Thyroid gland (tissue), 4 donors: ENCODE measurements around the gene UBXN10.

Experiments used
- CTCF ChIP-seq, 6 experiments: fragments of 200-600 bp in 3 of 6; fragments of 450-650 bp in 3 of 6; sonication (generic) in 3 of 6; IDR thresholded peaks; one replicate each; pipeline ENCODE4 v1.5.1; 2016 to 2019; ENCODE audit warnings: antibody characterized with exemption in 6 of 6, mild to moderate bottlenecking in 2 of 6, inconsistent platforms in 1 of 6, moderate library complexity in 1 of 6
- POLR2A ChIP-seq, 2 donors: fragments of 450-650 bp; IDR thresholded peaks; one replicate each; pipeline ENCODE4 v1.6.1; 2017; ENCODE audit warnings: antibody characterized with exemption in 2 of 2, mild to moderate bottlenecking in 2 of 2, moderate library complexity in 1 of 2

GRCh38 chr1:20240012-20240411, 54.1 kb downstream of the UBXN10 start:
- no peak for TF ChIP-seq POLR2A (IDR thresholded peaks at IDR 0.05)
- no peak for TF ChIP-seq CTCF (IDR thresholded peaks at IDR 0.05)
